A673 (cell line): Measurements from ENCODE around the gene PDE10A. TPM values are rescaled to one million over a fixed set of nuclear protein-coding genes. Genes with fewer than 3 reads are reported as not detected.

Experiments
- BruUV-seq: library from RNA; stranded (reverse); fragments of 400-500 nt; replicated peaks from 2 replicates; lab custom pipeline; 2021; lab: Mats Ljungman, UMichigan
- CTCF ChIA-PET: fragments of 300-600 bp; sonication (Branson Sonifier 250); formaldehyde crosslinking; loops from one replicate; lab custom pipeline; 2022; ENCODE audit warnings: antibody characterized with exemption; lab: Charles Lee
- POLR2A ChIA-PET: fragments of 300-600 bp; sonication (Branson Sonifier 250); formaldehyde crosslinking; loops from one replicate; lab custom pipeline; 2022; ENCODE audit warnings: antibody characterized with exemption; ENCODE audit not compliant: low non-redundant PET; lab: Charles Lee
- DNase-seq: peaks from one replicate; pipeline ENCODE4 v3.0.0-alpha.2; 2015; ENCODE audit warnings: low spot score
- H3K27ac ChIP-seq: fragments of 200-600 bp; sonication (generic); 2 replicates; pipeline ENCODE4 v1.5.1; 2016; ENCODE audit warnings: mixed run types, low read depth, mild to moderate bottlenecking, mixed read lengths, antibody characterized with exemption, low read length; ENCODE audit not compliant: poor library complexity, severe bottlenecking
- H3K27me3 ChIP-seq: fragments of 200-600 bp; sonication (generic); replicated peaks from 2 replicates; pipeline ENCODE4 v1.6.1; 2017; ENCODE audit warnings: mixed run types, low read depth, mild to moderate bottlenecking, mixed read lengths, antibody characterized with exemption, low read length; ENCODE audit not compliant: insufficient read depth, poor library complexity
- H3K36me3 ChIP-seq: fragments of 200-600 bp; sonication (generic); 2 replicates; pipeline ENCODE4 v1.6.1; 2016; ENCODE audit warnings: mixed run types, mild to moderate bottlenecking, mixed read lengths, antibody characterized with exemption, low read length; ENCODE audit not compliant: insufficient read depth, poor library complexity, severe bottlenecking
- H3K4me1 ChIP-seq: fragments of 200-600 bp; sonication (generic); 2 replicates; pipeline ENCODE4 v1.6.1; 2017; ENCODE audit warnings: mixed run types, mild to moderate bottlenecking, mixed read lengths, antibody characterized with exemption, low read length; ENCODE audit not compliant: insufficient read depth, poor library complexity, severe bottlenecking
- H3K4me3 ChIP-seq: fragments of 200-600 bp; sonication (generic); 2 replicates; pipeline ENCODE4 v1.5.1; 2016; ENCODE audit warnings: low read depth, mixed run types, mild to moderate bottlenecking, mixed read lengths, low read length; ENCODE audit not compliant: poor library complexity, severe bottlenecking
- H3K9me3 ChIP-seq: fragments of 200-600 bp; sonication (generic); 2 replicates; pipeline ENCODE4 v1.6.1; 2016; ENCODE audit warnings: mixed run types, low read depth, mild to moderate bottlenecking, mixed read lengths, antibody characterized with exemption, low read length; ENCODE audit not compliant: poor library complexity, severe bottlenecking
- EZH2 ChIP-seq: fragments of 200-600 bp; sonication (generic); IDR thresholded peaks from 2 replicates; pipeline ENCODE4 v1.6.1; 2017; ENCODE audit warnings: borderline replicate concordance, low read depth, mild to moderate bottlenecking, mixed read lengths, antibody characterized with exemption, low read length; ENCODE audit not compliant: poor library complexity, severe bottlenecking
- intact Hi-C: fragments of 100-400 bp; cut with micrococcal nuclease; formaldehyde crosslinking; loops from one replicate; pipeline ENCODE4 v1.10.0; 2022; ENCODE audit not compliant: unreplicated experiment
- total RNA-seq: library from RNA; stranded (reverse); gene quantifications from 2 replicates; pipeline ENCODE4 v1.2.3, GENCODE V29; 2021
- TF ChIP-seq, protein P1 (sequence below): fragments of 300-800, 200-600 bp; sonication (generic); conservative IDR thresholded peaks from 2 replicates; pipeline ENCODE4 v1.5.1; 2017; ENCODE audit warnings: low read depth, mild to moderate bottlenecking, antibody characterized with exemption, low read length, moderate library complexity, mixed read lengths

The PDE10A gene
- total RNA-seq, 1 experiment from 2014 or later = 2.3 TPM

GRCh38 chr6:165600606-165601005 lies 62.4 kb downstream of the PDE10A start:
- POLR2A ChIA-PET = no interaction called here
- no peak for DNase-seq
- Histone ChIP-seq H3K9me3 (no peaks in the 10 kb centered on the region), H3K27me3 (no peaks in the 10 kb centered on the region), H3K36me3 (no peaks in the 10 kb centered on the region), H3K4me1 (no peaks in the 10 kb centered on the region), H3K27ac (no peak overlapping the region), H3K4me3 (no peak overlapping the region)
- BruUV-seq = no TSS peak
- CTCF ChIA-PET = no interaction called here
- TF ChIP-seq, protein P1, sequence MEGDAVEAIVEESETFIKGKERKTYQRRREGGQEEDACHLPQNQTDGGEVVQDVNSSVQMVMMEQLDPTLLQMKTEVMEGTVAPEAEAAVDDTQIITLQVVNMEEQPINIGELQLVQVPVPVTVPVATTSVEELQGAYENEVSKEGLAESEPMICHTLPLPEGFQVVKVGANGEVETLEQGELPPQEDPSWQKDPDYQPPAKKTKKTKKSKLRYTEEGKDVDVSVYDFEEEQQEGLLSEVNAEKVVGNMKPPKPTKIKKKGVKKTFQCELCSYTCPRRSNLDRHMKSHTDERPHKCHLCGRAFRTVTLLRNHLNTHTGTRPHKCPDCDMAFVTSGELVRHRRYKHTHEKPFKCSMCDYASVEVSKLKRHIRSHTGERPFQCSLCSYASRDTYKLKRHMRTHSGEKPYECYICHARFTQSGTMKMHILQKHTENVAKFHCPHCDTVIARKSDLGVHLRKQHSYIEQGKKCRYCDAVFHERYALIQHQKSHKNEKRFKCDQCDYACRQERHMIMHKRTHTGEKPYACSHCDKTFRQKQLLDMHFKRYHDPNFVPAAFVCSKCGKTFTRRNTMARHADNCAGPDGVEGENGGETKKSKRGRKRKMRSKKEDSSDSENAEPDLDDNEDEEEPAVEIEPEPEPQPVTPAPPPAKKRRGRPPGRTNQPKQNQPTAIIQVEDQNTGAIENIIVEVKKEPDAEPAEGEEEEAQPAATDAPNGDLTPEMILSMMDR = no peak
- no peak for TF ChIP-seq EZH2
- intact Hi-C loops = no loop called here

- intact Hi-C loops = no loop called here
- H3K27ac ChIP-seq = no peak overlapping the region
- H3K9me3 ChIP-seq = no peaks in the 10 kb centered on the region
- no TSS peak for BruUV-seq
- POLR2A ChIA-PET = no interaction called here
- no peaks in the 10 kb centered on the region for H3K4me1 ChIP-seq
- TF ChIP-seq, protein P1 = no peak
- no peak for TF ChIP-seq EZH2
- no peaks in the 10 kb centered on the region for H3K36me3 ChIP-seq
- no peak overlapping the region for H3K4me3 ChIP-seq
- CTCF ChIA-PET = no interaction called here
- H3K27me3 ChIP-seq = no peaks in the 10 kb centered on the region
- no peak for DNase-seq
Observed at GRCh38 chr6:165599596-165600487, 63.2 kb downstream of the PDE10A start.

GRCh38 chr6:165599121-165599520 lies 63.9 kb downstream of the PDE10A start:
- Histone ChIP-seq H3K9me3 (no peaks in the 10 kb centered on the region), H3K27ac (no peak overlapping the region), H3K4me3 (no peak overlapping the region), H3K4me1 (no peaks in the 10 kb centered on the region), H3K27me3 (no peaks in the 10 kb centered on the region), H3K36me3 (no peaks in the 10 kb centered on the region)
- CTCF ChIA-PET = no interaction called here
- BruUV-seq = no TSS peak
- intact Hi-C loops = no loop called here
- no peak for DNase-seq
- TF ChIP-seq, protein P1 = no peak
- no peak for TF ChIP-seq EZH2
- POLR2A ChIA-PET = no interaction called here
